Nephron (organoid): ENCODE data around the gene TP63.

Source experiments
- H3K27ac Mint-ChIP-seq, 3 experiments: 2 replicates each; pipeline ENCODE4 v1.8.0; 2020; ENCODE audit warnings: mixed read lengths in 3 of 3, mild to moderate bottlenecking in 2 of 3, moderate library complexity in 1 of 3
- H3K27me3 Mint-ChIP-seq: 2 replicates; pipeline ENCODE4 v1.8.0; 2021; ENCODE audit warnings: low read depth, mild to moderate bottlenecking, moderate library complexity, mixed read lengths
- H3K36me3 Mint-ChIP-seq: 2 replicates; pipeline ENCODE4 v1.8.0; 2020; ENCODE audit warnings: low read depth, mixed read lengths
- H3K4me1 Mint-ChIP-seq: 2 replicates; pipeline ENCODE4 v1.8.0; 2020; ENCODE audit warnings: mixed read lengths
- H3K4me3 Mint-ChIP-seq, 3 experiments: 2 replicates each; pipeline ENCODE4 v1.8.0; 2020; ENCODE audit warnings: mild to moderate bottlenecking in 3 of 3, mixed read lengths in 3 of 3, moderate library complexity in 2 of 3
- H3K9me3 Mint-ChIP-seq: 2 replicates; pipeline ENCODE4 v1.8.0; 2020; ENCODE audit warnings: mixed read lengths
- CTCF ChIP-seq, 3 experiments: fragments of 200-600 bp; sonication (generic); IDR thresholded peaks; one replicate each; pipeline ENCODE4 v1.5.0; 2021; ENCODE audit warnings: antibody characterized with exemption in 3 of 3; ENCODE audit not compliant: unreplicated experiment in 3 of 3

Gene TP63

GRCh38 chr3:189820365-189820720 lies 189.2 kb downstream of the TP63 start:
- no peaks in the 10 kb centered on the region for H3K9me3 Mint-ChIP-seq

GRCh38 chr3:189821262-189821661 lies 190.1 kb downstream of the TP63 start:
- Mint-ChIP-seq H3K36me3 (no peaks in the 10 kb centered on the region), H3K27ac (no peak overlapping the region), H3K27me3 (no peaks in the 10 kb centered on the region), H3K9me3 (no peaks in the 10 kb centered on the region), H3K4me3 (no peak overlapping the region), H3K4me1 (peaks cover 8% of the 10 kb centered on the region)
- TF ChIP-seq CTCF (IDR thresholded peaks at IDR 0.05; ENCODE audit: unreplicated experiment in 3 of 3): no peak

More at GRCh38 chr3:189820365-189820720, 189.2 kb downstream of the TP63 start:
- Mint-ChIP-seq H3K4me3 (no peak overlapping the region), H3K4me1 (peaks cover 8% of the 10 kb centered on the region), H3K27ac (no peak overlapping the region), H3K36me3 (no peaks in the 10 kb centered on the region), H3K27me3 (no peaks in the 10 kb centered on the region)
- no peak for TF ChIP-seq CTCF (IDR thresholded peaks at IDR 0.05; ENCODE audit: unreplicated experiment in 3 of 3)

- no peak overlapping the region for H3K27ac Mint-ChIP-seq
- peaks cover 8% of the 10 kb centered on the region for H3K4me1 Mint-ChIP-seq
- H3K4me3 Mint-ChIP-seq: no peak overlapping the region
- TF ChIP-seq CTCF (IDR thresholded peaks at IDR 0.05; ENCODE audit: unreplicated experiment in 3 of 3): no peak
- H3K36me3 Mint-ChIP-seq: no peaks in the 10 kb centered on the region
- no peaks in the 10 kb centered on the region for H3K27me3 Mint-ChIP-seq
- no peaks in the 10 kb centered on the region for H3K9me3 Mint-ChIP-seq
These were observed 191.5 kb downstream of the TP63 start for GRCh38 chr3:189822726-189823125.

GRCh38 chr3:189824629-189825312 lies 193.6 kb downstream of the TP63 start:
- Mint-ChIP-seq H3K4me1 (peaks cover 8% of the 10 kb centered on the region), H3K36me3 (no peaks in the 10 kb centered on the region)

GRCh38 chr3:189826566-189826965 lies 195.4 kb downstream of the TP63 start:
- H3K27ac Mint-ChIP-seq: no peak overlapping the region
- no peak overlapping the region for H3K4me3 Mint-ChIP-seq
- TF ChIP-seq CTCF (IDR thresholded peaks at IDR 0.05; ENCODE audit: unreplicated experiment in 3 of 3): no peak
- H3K4me1 Mint-ChIP-seq: peaks cover 8% of the 10 kb centered on the region
- no peaks in the 10 kb centered on the region for H3K27me3 Mint-ChIP-seq
- no peaks in the 10 kb centered on the region for H3K36me3 Mint-ChIP-seq
- H3K9me3 Mint-ChIP-seq: no peaks in the 10 kb centered on the region

More at GRCh38 chr3:189824629-189825312, 193.6 kb downstream of the TP63 start:
- Mint-ChIP-seq H3K27me3 (no peaks in the 10 kb centered on the region), H3K9me3 (no peaks in the 10 kb centered on the region), H3K27ac (peak overlapping the region in 2 of 3 experiments; percentile 20 to 62), H3K4me3 (no peak overlapping the region)
- no peak for TF ChIP-seq CTCF (IDR thresholded peaks at IDR 0.05; ENCODE audit: unreplicated experiment in 3 of 3)

- H3K36me3 Mint-ChIP-seq: no peaks in the 10 kb centered on the region
- no peaks in the 10 kb centered on the region for H3K27me3 Mint-ChIP-seq
- no peak overlapping the region for H3K4me3 Mint-ChIP-seq
- TF ChIP-seq CTCF (IDR thresholded peaks at IDR 0.05; ENCODE audit: unreplicated experiment in 3 of 3): no peak
- H3K27ac Mint-ChIP-seq: no peak overlapping the region
- H3K4me1 Mint-ChIP-seq: peaks cover 8% of the 10 kb centered on the region
- H3K9me3 Mint-ChIP-seq: no peaks in the 10 kb centered on the region
These were observed 195.9 kb downstream of the TP63 start for GRCh38 chr3:189827108-189827507.
